GM23338 (cell line): ENCODE results near the gene ACTA2. TPM values are rescaled to one million over a fixed set of nuclear protein-coding genes. Genes with fewer than 3 reads are reported as not detected.

Source experiments
- ATAC-seq: fragments of 200-7000 bp; cut with Tn5 transposase; 3 replicates; pipeline ENCODE4 v1.9.1; 2020
- DNase-seq: peaks from one replicate; pipeline ENCODE4 v3.0.0-alpha.2; 2015; ENCODE audit warnings: low spot score
- H2AFZ ChIP-seq: fragments of 200-600 bp; sonication (generic); 2 replicates; pipeline ENCODE4 v1.8.0; 2016; ENCODE audit warnings: antibody characterized with exemption, mild to moderate bottlenecking, moderate library complexity
- H3F3A ChIP-seq: fragments of 200-600 bp; sonication (generic); replicated peaks from 2 replicates; pipeline ENCODE4 v1.8.0; 2017; ENCODE audit warnings: antibody characterized with exemption, mixed run types, low read depth
- H3K27ac ChIP-seq: fragments of 200-600 bp; sonication (generic); 2 replicates; pipeline ENCODE4 v1.6.1; 2016; ENCODE audit warnings: low read depth
- H3K27me3 ChIP-seq: fragments of 200-600 bp; sonication (generic); 2 replicates; pipeline ENCODE4 v1.8.0; 2016; ENCODE audit warnings: mild to moderate bottlenecking, mixed run types, moderate library complexity; ENCODE audit not compliant: insufficient read depth
- H3K36me3 ChIP-seq: fragments of 200-600 bp; sonication (generic); 2 replicates; pipeline ENCODE4 v1.8.0; 2016; ENCODE audit warnings: mild to moderate bottlenecking; ENCODE audit not compliant: insufficient read depth
- H3K4me1 ChIP-seq: fragments of 200-600 bp; sonication (generic); 2 replicates; pipeline ENCODE4 v1.8.0; 2016; ENCODE audit warnings: mild to moderate bottlenecking, moderate library complexity; ENCODE audit not compliant: insufficient read depth
- H3K4me2 ChIP-seq: fragments of 200-600 bp; sonication (generic); 2 replicates; pipeline ENCODE4 v1.7.1; 2017; ENCODE audit warnings: mixed run types
- H3K4me3 ChIP-seq: fragments of 200-600 bp; sonication (generic); 2 replicates; pipeline ENCODE4 v1.6.1; 2016; ENCODE audit warnings: mixed run types
- H3K79me2 ChIP-seq: fragments of 200-600 bp; sonication (generic); replicated peaks from 2 replicates; pipeline ENCODE4 v1.8.0; 2017; ENCODE audit warnings: mild to moderate bottlenecking; ENCODE audit not compliant: insufficient read depth
- H3K9me2 ChIP-seq: fragments of 200-600 bp; sonication (generic); 2 replicates; pipeline ENCODE4 v1.8.0; 2017; ENCODE audit not compliant: insufficient read depth
- H4K20me1 ChIP-seq: fragments of 200-600 bp; sonication (generic); replicated peaks from 2 replicates; pipeline ENCODE4 v1.8.0; 2017; ENCODE audit warnings: mild to moderate bottlenecking; ENCODE audit not compliant: insufficient read depth
- H3K27ac Mint-ChIP-seq: 2 replicates; pipeline ENCODE4 v1.8.0; 2020; ENCODE audit warnings: inconsistent platforms, mild to moderate bottlenecking, moderate library complexity, mixed read lengths
- H3K27me3 Mint-ChIP-seq: 3 replicates; pipeline ENCODE4 v1.8.0; 2022; ENCODE audit warnings: low read depth, mild to moderate bottlenecking, moderate library complexity, mixed read lengths, inconsistent platforms; ENCODE audit not compliant: insufficient read depth, poor library complexity
- H3K36me3 Mint-ChIP-seq: 3 replicates; pipeline ENCODE4 v1.8.0; 2021; ENCODE audit warnings: low read depth, mild to moderate bottlenecking, inconsistent platforms, moderate library complexity, mixed read lengths
- H3K4me1 Mint-ChIP-seq: 3 replicates; pipeline ENCODE4 v1.8.0; 2020; ENCODE audit warnings: mild to moderate bottlenecking, inconsistent platforms, mixed read lengths
- H3K4me3 Mint-ChIP-seq: 3 replicates; pipeline ENCODE4 v1.8.0; 2021; ENCODE audit warnings: moderate library complexity, mild to moderate bottlenecking, inconsistent platforms, mixed read lengths
- H3K9me3 Mint-ChIP-seq: 3 replicates; pipeline ENCODE4 v1.8.0; 2020; ENCODE audit warnings: moderate library complexity, mild to moderate bottlenecking, inconsistent platforms, mixed read lengths
- CREB1 ChIP-seq: fragments of 250-450 bp; sonication (Bioruptor Pico); IDR thresholded peaks from 2 replicates; pipeline ENCODE4 v1.5.0; 2020; ENCODE audit warnings: low read depth, mild to moderate bottlenecking, moderate library complexity
- CTCF ChIP-seq, 2 experiments: fragments of 200-600 bp in 1 of 2; sonication (generic) in 1 of 2; conservative IDR thresholded peaks; 2 replicates each; pipeline versions ENCODE4 v1.5.1 to v1.6.1; 2016 to 2017; ENCODE audit warnings: antibody characterized with exemption in 2 of 2, low read depth in 2 of 2, mild to moderate bottlenecking in 2 of 2, moderate library complexity in 1 of 2
- EZH2 ChIP-seq: fragments of 200-600 bp; sonication (generic); IDR thresholded peaks from one replicate; pipeline ENCODE4 v1.8.0; 2017; ENCODE audit warnings: antibody characterized with exemption, mild to moderate bottlenecking, low read depth; ENCODE audit not compliant: unreplicated experiment
- EZH2phosphoT487 ChIP-seq: fragments of 200-600 bp; sonication (generic); IDR thresholded peaks from one replicate; pipeline ENCODE4 v1.8.1; 2018; ENCODE audit warnings: antibody characterized with exemption; ENCODE audit not compliant: unreplicated experiment
- JUNB ChIP-seq: IDR thresholded peaks from one replicate; pipeline ENCODE4 v1.6.1; 2016; ENCODE audit warnings: antibody characterized with exemption; ENCODE audit not compliant: unreplicated experiment
- NANOG ChIP-seq: IDR thresholded peaks from 2 replicates; pipeline ENCODE4 v1.6.1; 2016; ENCODE audit warnings: antibody characterized with exemption, borderline replicate concordance
- POLR2AphosphoS5 ChIP-seq: IDR thresholded peaks from 2 replicates; pipeline ENCODE4 v1.6.1; 2016; ENCODE audit warnings: antibody characterized with exemption, low read depth
- STAT1 ChIP-seq: IDR thresholded peaks from one replicate; pipeline ENCODE4 v1.6.1; 2016; ENCODE audit warnings: antibody characterized with exemption; ENCODE audit not compliant: unreplicated experiment
- ZNF114 ChIP-seq: fragments of 250-450 bp; sonication (Bioruptor Pico); IDR thresholded peaks from 2 replicates; pipeline ENCODE4 v1.5.0; 2020; ENCODE audit warnings: mild to moderate bottlenecking, moderate library complexity
- ZNF331 ChIP-seq: fragments of 250-450 bp; sonication (Bioruptor Pico); IDR thresholded peaks from 2 replicates; pipeline ENCODE4 v1.5.0; 2020; ENCODE audit warnings: low read depth, mild to moderate bottlenecking, moderate library complexity
- polyA plus RNA-seq: library from polyadenylated mRNA; unstranded; fragments of >200 nt; fragmentation: Nextera tagmentation; extraction: Ambion mirVana; gene quantifications from 2 replicates; pipeline ENCODE4 v1.2.1, GENCODE V29; 2016
- total RNA-seq: library from RNA; depleted of rRNA; stranded (reverse); fragments of >200 nt; shearing (Covaris generic); gene quantifications from 2 replicates; pipeline ENCODE4 v1.2.3, GENCODE V29; 2014
- TF ChIP-seq, protein P1 (sequence below): fragments of 250-450 bp; sonication (Bioruptor Pico); IDR thresholded peaks from 2 replicates; pipeline ENCODE4 v1.5.0; 2020; ENCODE audit warnings: mild to moderate bottlenecking, moderate library complexity

The ACTA2 gene
- total and polyA plus RNA-seq, 2 experiments from 2014 or later = 3.4 to 9.4 TPM

- H3K27ac ChIP-seq = no peak overlapping the region
- no peak overlapping the region for H3K4me3 ChIP-seq
- no peaks in the 10 kb centered on the region for H4K20me1 ChIP-seq
- H3K9me3 Mint-ChIP-seq = no peaks in the 10 kb centered on the region
- H3K9me2 ChIP-seq = no peaks in the 10 kb centered on the region
- H3K4me1 ChIP-seq = no peaks in the 10 kb centered on the region
- no peak overlapping the region for H3K4me2 ChIP-seq
- no peak overlapping the region for H2AFZ ChIP-seq
- H3K36me3 Mint-ChIP-seq = no peaks in the 10 kb centered on the region
- ATAC-seq = no peak
- H3K4me1 Mint-ChIP-seq = peaks cover 4% of the 10 kb centered on the region; the same call in 2 of the 3 replicates
- TF ChIP-seq EZH2phosphoT487 (no peak), STAT1 (no peak), CREB1 (CRISPR knock-in tag) (no peak), JUNB (no peak), CTCF (conservative IDR thresholded peaks at IDR 0.05; ENCODE audit: low read depth in 2 of 2) (no peak), POLR2AphosphoS5 (no peak), EZH2 (no peak), ZNF114 (CRISPR knock-in tag) (no peak), NANOG (no peak)
- DNase-seq = no peak
- no peaks in the 10 kb centered on the region for H3K79me2 ChIP-seq
- no peaks in the 10 kb centered on the region for H3F3A ChIP-seq
- H3K36me3 ChIP-seq = no peaks in the 10 kb centered on the region
- no peak overlapping the region for H3K27ac Mint-ChIP-seq
- H3K27me3 Mint-ChIP-seq = no peaks in the 10 kb centered on the region
- no peaks in the 10 kb centered on the region for H3K27me3 ChIP-seq
- H3K4me3 Mint-ChIP-seq = no peak overlapping the region
Observed at GRCh38 chr10:88962336-88962735, 9.8 kb upstream of the ACTA2 start.

DNA sequence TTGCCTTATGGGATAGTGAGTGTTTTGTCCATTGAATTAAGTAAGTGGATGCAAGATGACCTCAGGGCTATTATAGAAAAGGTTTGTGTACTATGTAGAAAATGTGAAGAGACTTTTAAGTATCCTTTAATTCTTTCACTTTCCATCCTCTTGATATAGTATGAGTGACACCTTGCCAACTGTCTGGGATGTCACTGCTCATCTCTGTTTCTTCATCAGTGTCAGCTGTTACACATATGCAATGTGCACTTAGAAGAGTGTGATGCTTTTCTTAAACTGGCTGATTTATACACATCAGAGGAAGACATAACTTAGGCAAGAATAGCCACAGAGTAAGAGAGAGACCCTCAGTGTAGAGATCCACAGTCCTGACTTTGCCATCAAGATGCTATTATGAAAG is 8.7 kb upstream of the ACTA2 start:
- no peaks in the 10 kb centered on the region for H3K79me2 ChIP-seq
- no peaks in the 10 kb centered on the region for H4K20me1 ChIP-seq
- no peaks in the 10 kb centered on the region for H3K36me3 Mint-ChIP-seq
- no peaks in the 10 kb centered on the region for H3K36me3 ChIP-seq
- no peaks in the 10 kb centered on the region for H3F3A ChIP-seq
- no peaks in the 10 kb centered on the region for H3K9me3 Mint-ChIP-seq
- peaks cover 4% of the 10 kb centered on the region; the same call in 2 of the 3 replicates for H3K4me1 Mint-ChIP-seq
- H2AFZ ChIP-seq = no peak overlapping the region
- no peak overlapping the region for H3K4me3 ChIP-seq
- no peak overlapping the region for H3K27ac ChIP-seq
- ATAC-seq (no peak), DNase-seq (no peak)
- H3K4me1 ChIP-seq = no peaks in the 10 kb centered on the region
- no peaks in the 10 kb centered on the region for H3K27me3 ChIP-seq
- H3K27me3 Mint-ChIP-seq = no peaks in the 10 kb centered on the region
- no peaks in the 10 kb centered on the region for H3K9me2 ChIP-seq
- no peak overlapping the region for H3K27ac Mint-ChIP-seq
- no peak overlapping the region for H3K4me3 Mint-ChIP-seq
- no peak overlapping the region for H3K4me2 ChIP-seq
- no peak for TF ChIP-seq ZNF114 (CRISPR knock-in tag)
- no peak for TF ChIP-seq CREB1 (CRISPR knock-in tag)
- TF ChIP-seq EZH2 = no peak
- TF ChIP-seq ZNF331 (CRISPR knock-in tag) = no peak
- no peak for TF ChIP-seq NANOG
- TF ChIP-seq POLR2AphosphoS5 = no peak
- no peak for TF ChIP-seq EZH2phosphoT487
- TF ChIP-seq, protein P1, sequence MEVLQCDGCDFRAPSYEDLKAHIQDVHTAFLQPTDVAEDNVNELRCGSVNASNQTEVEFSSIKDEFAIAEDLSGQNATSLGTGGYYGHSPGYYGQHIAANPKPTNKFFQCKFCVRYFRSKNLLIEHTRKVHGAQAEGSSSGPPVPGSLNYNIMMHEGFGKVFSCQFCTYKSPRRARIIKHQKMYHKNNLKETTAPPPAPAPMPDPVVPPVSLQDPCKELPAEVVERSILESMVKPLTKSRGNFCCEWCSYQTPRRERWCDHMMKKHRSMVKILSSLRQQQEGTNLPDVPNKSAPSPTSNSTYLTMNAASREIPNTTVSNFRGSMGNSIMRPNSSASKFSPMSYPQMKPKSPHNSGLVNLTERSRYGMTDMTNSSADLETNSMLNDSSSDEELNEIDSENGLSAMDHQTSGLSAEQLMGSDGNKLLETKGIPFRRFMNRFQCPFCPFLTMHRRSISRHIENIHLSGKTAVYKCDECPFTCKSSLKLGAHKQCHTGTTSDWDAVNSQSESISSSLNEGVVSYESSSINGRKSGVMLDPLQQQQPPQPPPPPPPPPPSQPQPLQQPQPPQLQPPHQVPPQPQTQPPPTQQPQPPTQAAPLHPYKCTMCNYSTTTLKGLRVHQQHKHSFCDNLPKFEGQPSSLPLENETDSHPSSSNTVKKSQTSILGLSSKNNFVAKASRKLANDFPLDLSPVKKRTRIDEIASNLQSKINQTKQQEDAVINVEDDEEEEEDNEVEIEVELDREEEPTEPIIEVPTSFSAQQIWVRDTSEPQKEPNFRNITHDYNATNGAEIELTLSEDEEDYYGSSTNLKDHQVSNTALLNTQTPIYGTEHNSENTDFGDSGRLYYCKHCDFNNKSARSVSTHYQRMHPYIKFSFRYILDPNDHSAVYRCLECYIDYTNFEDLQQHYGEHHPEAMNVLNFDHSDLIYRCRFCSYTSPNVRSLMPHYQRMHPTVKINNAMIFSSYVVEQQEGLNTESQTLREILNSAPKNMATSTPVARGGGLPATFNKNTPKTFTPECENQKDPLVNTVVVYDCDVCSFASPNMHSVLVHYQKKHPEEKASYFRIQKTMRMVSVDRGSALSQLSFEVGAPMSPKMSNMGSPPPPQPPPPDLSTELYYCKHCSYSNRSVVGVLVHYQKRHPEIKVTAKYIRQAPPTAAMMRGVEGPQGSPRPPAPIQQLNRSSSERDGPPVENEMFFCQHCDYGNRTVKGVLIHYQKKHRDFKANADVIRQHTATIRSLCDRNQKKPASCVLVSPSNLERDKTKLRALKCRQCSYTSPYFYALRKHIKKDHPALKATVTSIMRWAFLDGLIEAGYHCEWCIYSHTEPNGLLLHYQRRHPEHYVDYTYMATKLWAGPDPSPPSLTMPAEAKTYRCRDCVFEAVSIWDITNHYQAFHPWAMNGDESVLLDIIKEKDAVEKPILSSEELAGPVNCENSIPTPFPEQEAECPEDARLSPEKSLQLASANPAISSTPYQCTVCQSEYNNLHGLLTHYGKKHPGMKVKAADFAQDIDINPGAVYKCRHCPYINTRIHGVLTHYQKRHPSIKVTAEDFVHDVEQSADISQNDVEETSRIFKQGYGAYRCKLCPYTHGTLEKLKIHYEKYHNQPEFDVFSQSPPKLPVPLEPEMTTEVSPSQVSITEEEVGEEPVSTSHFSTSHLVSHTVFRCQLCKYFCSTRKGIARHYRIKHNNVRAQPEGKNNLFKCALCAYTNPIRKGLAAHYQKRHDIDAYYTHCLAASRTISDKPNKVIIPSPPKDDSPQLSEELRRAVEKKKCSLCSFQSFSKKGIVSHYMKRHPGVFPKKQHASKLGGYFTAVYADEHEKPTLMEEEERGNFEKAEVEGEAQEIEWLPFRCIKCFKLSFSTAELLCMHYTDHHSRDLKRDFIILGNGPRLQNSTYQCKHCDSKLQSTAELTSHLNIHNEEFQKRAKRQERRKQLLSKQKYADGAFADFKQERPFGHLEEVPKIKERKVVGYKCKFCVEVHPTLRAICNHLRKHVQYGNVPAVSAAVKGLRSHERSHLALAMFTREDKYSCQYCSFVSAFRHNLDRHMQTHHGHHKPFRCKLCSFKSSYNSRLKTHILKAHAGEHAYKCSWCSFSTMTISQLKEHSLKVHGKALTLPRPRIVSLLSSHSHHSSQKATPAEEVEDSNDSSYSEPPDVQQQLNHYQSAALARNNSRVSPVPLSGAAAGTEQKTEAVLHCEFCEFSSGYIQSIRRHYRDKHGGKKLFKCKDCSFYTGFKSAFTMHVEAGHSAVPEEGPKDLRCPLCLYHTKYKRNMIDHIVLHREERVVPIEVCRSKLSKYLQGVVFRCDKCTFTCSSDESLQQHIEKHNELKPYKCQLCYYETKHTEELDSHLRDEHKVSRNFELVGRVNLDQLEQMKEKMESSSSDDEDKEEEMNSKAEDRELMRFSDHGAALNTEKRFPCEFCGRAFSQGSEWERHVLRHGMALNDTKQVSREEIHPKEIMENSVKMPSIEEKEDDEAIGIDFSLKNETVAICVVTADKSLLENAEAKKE (CRISPR knock-in tag) = no peak
- no peak for TF ChIP-seq CTCF (conservative IDR thresholded peaks at IDR 0.05; ENCODE audit: low read depth in 2 of 2)
